Measurements from ENCODE around the gene CELSR2.

The CELSR2 gene

GRCh38 chr1:109261578-109261977 is 12.2 kb downstream of the CELSR2 start:
- ATAC-seq (ENCODE audit: low read depth): no peak
- Mint-ChIP-seq H3K9me3 (no peaks in the 10 kb centered on the region), H3K36me3 (no peaks in the 10 kb centered on the region), H3K4me3 (no peak overlapping the region), H3K27me3 (peaks cover 3% of the 10 kb centered on the region), H3K27ac (no peak overlapping the region), H3K4me1 (peaks cover 4% of the 10 kb centered on the region)
- no peak for DNase-seq (ENCODE audit: low spot score in 2 of 2)

GRCh38 chr1:109262231-109263055 is 13.1 kb downstream of the CELSR2 start:
- no peak overlapping the region for H3K27ac Mint-ChIP-seq
- ATAC-seq (ENCODE audit: low read depth): no peak
- H3K4me1 Mint-ChIP-seq: peaks cover 4% of the 10 kb centered on the region
- no peaks in the 10 kb centered on the region for H3K9me3 Mint-ChIP-seq
- H3K27me3 Mint-ChIP-seq: peaks cover 3% of the 10 kb centered on the region
- DNase-seq (ENCODE audit: low spot score in 2 of 2): no peak
- no peaks in the 10 kb centered on the region for H3K36me3 Mint-ChIP-seq
- no peak overlapping the region for H3K4me3 Mint-ChIP-seq

GRCh38 chr1:109263234-109263596 is 13.9 kb downstream of the CELSR2 start:
- Mint-ChIP-seq H3K27ac (no peak overlapping the region), H3K4me1 (peaks cover 4% of the 10 kb centered on the region), H3K9me3 (no peaks in the 10 kb centered on the region), H3K4me3 (no peak overlapping the region), H3K36me3 (no peaks in the 10 kb centered on the region), H3K27me3 (peaks cover 5% of the 10 kb centered on the region)
- ATAC-seq (ENCODE audit: low read depth): peak; percentile 10
- DNase-seq (ENCODE audit: low spot score in 2 of 2): no peak

- peak; percentile 94 for ATAC-seq (ENCODE audit: low read depth)
- H3K27ac Mint-ChIP-seq: no peak overlapping the region
Observed at GRCh38 chr1:109263597-109264378, 14.4 kb downstream of the CELSR2 start.

GRCh38 chr1:109264379-109264755 is 15.0 kb downstream of the CELSR2 start:
- H3K4me3 Mint-ChIP-seq: no peak overlapping the region
- no peak for DNase-seq (ENCODE audit: low spot score in 2 of 2)
- H3K27ac Mint-ChIP-seq: no peak overlapping the region
- H3K27me3 Mint-ChIP-seq: peaks cover 5% of the 10 kb centered on the region
- no peaks in the 10 kb centered on the region for H3K36me3 Mint-ChIP-seq
- peaks cover 4% of the 10 kb centered on the region for H3K4me1 Mint-ChIP-seq
- no peaks in the 10 kb centered on the region for H3K9me3 Mint-ChIP-seq
- no peak for ATAC-seq (ENCODE audit: low read depth)

More at GRCh38 chr1:109263597-109264378, 14.4 kb downstream of the CELSR2 start:
- no peaks in the 10 kb centered on the region for H3K9me3 Mint-ChIP-seq
- no peaks in the 10 kb centered on the region for H3K36me3 Mint-ChIP-seq
- H3K27me3 Mint-ChIP-seq: peaks cover 5% of the 10 kb centered on the region
- H3K4me1 Mint-ChIP-seq: peaks cover 4% of the 10 kb centered on the region
- no peak overlapping the region for H3K4me3 Mint-ChIP-seq
- DNase-seq (ENCODE audit: low spot score in 2 of 2): peak; percentile 66 to 77

GRCh38 chr1:109265016-109265415 is 15.7 kb downstream of the CELSR2 start:
- Mint-ChIP-seq H3K36me3 (no peaks in the 10 kb centered on the region), H3K9me3 (no peaks in the 10 kb centered on the region), H3K4me3 (no peak overlapping the region), H3K27ac (no peak overlapping the region), H3K4me1 (peaks cover 4% of the 10 kb centered on the region), H3K27me3 (peaks cover 5% of the 10 kb centered on the region)
- DNase-seq (ENCODE audit: low spot score in 2 of 2) (no peak), ATAC-seq (ENCODE audit: low read depth) (no peak)

- no peak overlapping the region for H3K4me3 Mint-ChIP-seq
- H3K4me1 Mint-ChIP-seq: peaks cover 4% of the 10 kb centered on the region
- H3K9me3 Mint-ChIP-seq: no peaks in the 10 kb centered on the region
- no peaks in the 10 kb centered on the region for H3K36me3 Mint-ChIP-seq
- H3K27me3 Mint-ChIP-seq: peaks cover 7% of the 10 kb centered on the region
- ATAC-seq (ENCODE audit: low read depth): no peak
- H3K27ac Mint-ChIP-seq: no peak overlapping the region
- DNase-seq (ENCODE audit: low spot score in 2 of 2): no peak
Observed at GRCh38 chr1:109265741-109266330, 16.5 kb downstream of the CELSR2 start.

- Mint-ChIP-seq H3K36me3 (no peaks in the 10 kb centered on the region), H3K4me3 (no peak overlapping the region), H3K27ac (no peak overlapping the region), H3K27me3 (peaks cover 9% of the 10 kb centered on the region), H3K9me3 (no peaks in the 10 kb centered on the region), H3K4me1 (peaks cover 4% of the 10 kb centered on the region)
- ATAC-seq (ENCODE audit: low read depth): no peak
- DNase-seq (ENCODE audit: low spot score in 2 of 2): no peak
Observed at GRCh38 chr1:109266965-109267364, 17.6 kb downstream of the CELSR2 start.

- Mint-ChIP-seq H3K9me3 (no peaks in the 10 kb centered on the region), H3K27me3 (peaks cover 10% of the 10 kb centered on the region), H3K36me3 (no peaks in the 10 kb centered on the region), H3K4me1 (peaks cover 4% of the 10 kb centered on the region), H3K27ac (peak overlapping the region; percentile 71), H3K4me3 (no peak overlapping the region)
- DNase-seq (ENCODE audit: low spot score in 2 of 2): no peak
- no peak for ATAC-seq (ENCODE audit: low read depth)
Observed at GRCh38 chr1:109267743-109268300, 18.5 kb downstream of the CELSR2 start.

GRCh38 chr1:109268431-109269211 is 19.3 kb downstream of the CELSR2 start:
- Mint-ChIP-seq H3K27me3 (peaks cover 8% of the 10 kb centered on the region), H3K4me1 (peaks cover 2% of the 10 kb centered on the region), H3K36me3 (no peaks in the 10 kb centered on the region), H3K4me3 (no peak overlapping the region), H3K9me3 (no peaks in the 10 kb centered on the region), H3K27ac (no peak overlapping the region)
- no peak for DNase-seq (ENCODE audit: low spot score in 2 of 2)
- no peak for ATAC-seq (ENCODE audit: low read depth)

GRCh38 chr1:109269212-109269980 is 20.1 kb downstream of the CELSR2 start:
- DNase-seq (ENCODE audit: low spot score in 2 of 2) (no peak), ATAC-seq (ENCODE audit: low read depth) (no peak)
- no peak overlapping the region for H3K27ac Mint-ChIP-seq
- H3K36me3 Mint-ChIP-seq: no peaks in the 10 kb centered on the region
- H3K27me3 Mint-ChIP-seq: peaks cover 9% of the 10 kb centered on the region
- H3K4me1 Mint-ChIP-seq: no peaks in the 10 kb centered on the region
- H3K9me3 Mint-ChIP-seq: no peaks in the 10 kb centered on the region
- no peak overlapping the region for H3K4me3 Mint-ChIP-seq

- H3K4me3 Mint-ChIP-seq: no peak overlapping the region
- DNase-seq (ENCODE audit: low spot score in 2 of 2): no peak
- peaks cover 9% of the 10 kb centered on the region for H3K27me3 Mint-ChIP-seq
- no peaks in the 10 kb centered on the region for H3K4me1 Mint-ChIP-seq
- no peak for ATAC-seq (ENCODE audit: low read depth)
- no peak overlapping the region for H3K27ac Mint-ChIP-seq
- H3K36me3 Mint-ChIP-seq: no peaks in the 10 kb centered on the region
- H3K9me3 Mint-ChIP-seq: no peaks in the 10 kb centered on the region
Observed at GRCh38 chr1:109269981-109270622, 20.8 kb downstream of the CELSR2 start.
